Measurements from ENCODE around the gene APOL2. TPM values are rescaled to one million over a fixed set of nuclear protein-coding genes. Genes with fewer than 3 reads are reported as not detected.
"Not testable (repeated sequence)": the region's sequence is repeated elsewhere in the genome, so short reads cannot be mapped to it uniquely, and the experiment has no call there.

APOL2 gene
- total RNA-seq, 2 donors from 2014 or later: 36.9 to 42.9 TPM

- no peak overlapping the region for H3K27ac Mint-ChIP-seq
- no peak overlapping the region for H3K4me3 Mint-ChIP-seq
- DNase-seq: no peak
- H3K36me3 Mint-ChIP-seq (ENCODE audit: low read depth): peaks cover 3% of the 10 kb centered on the region
- peaks cover 15% of the 10 kb centered on the region for H3K4me1 Mint-ChIP-seq
- no peaks in the 10 kb centered on the region for H3K9me3 ChIP-seq (ENCODE audit: control insufficient read depth, low read length, poor library complexity, severe bottlenecking)
- ATAC-seq: no peak
- H3K27me3 Mint-ChIP-seq: peaks cover 78% of the 10 kb centered on the region
Observed at GRCh38 chr22:36215981-36216380, 23.3 kb downstream of the APOL2 start.

GRCh38 chr22:36213586-36213985 is 25.7 kb downstream of the APOL2 start:
- peaks cover 3% of the 10 kb centered on the region for H3K36me3 Mint-ChIP-seq (ENCODE audit: low read depth)
- DNase-seq: no peak
- H3K4me3 Mint-ChIP-seq: no peak overlapping the region
- H3K27ac Mint-ChIP-seq: no peak overlapping the region
- no peak for ATAC-seq
- H3K4me1 Mint-ChIP-seq: peaks cover 12% of the 10 kb centered on the region
- H3K9me3 ChIP-seq (ENCODE audit: control insufficient read depth, low read length, poor library complexity, severe bottlenecking): no peaks in the 10 kb centered on the region
- peaks cover 74% of the 10 kb centered on the region for H3K27me3 Mint-ChIP-seq

- no peaks in the 10 kb centered on the region for H3K9me3 ChIP-seq (ENCODE audit: control insufficient read depth, low read length, poor library complexity, severe bottlenecking)
- Mint-ChIP-seq H3K27ac (peak overlapping the region; percentile 41), H3K27me3 (peaks cover 71% of the 10 kb centered on the region), H3K36me3 (ENCODE audit: low read depth) (peaks cover 3% of the 10 kb centered on the region), H3K4me3 (no peak overlapping the region), H3K4me1 (peaks cover 12% of the 10 kb centered on the region)
- ATAC-seq (no peak), DNase-seq (no peak)
Observed at GRCh38 chr22:36212901-36213300, 26.4 kb downstream of the APOL2 start.

- peaks cover 12% of the 10 kb centered on the region for H3K4me1 Mint-ChIP-seq
- no peaks in the 10 kb centered on the region for H3K9me3 ChIP-seq (ENCODE audit: control insufficient read depth, low read length, poor library complexity, severe bottlenecking)
- ATAC-seq: no peak
- peaks cover 3% of the 10 kb centered on the region for H3K36me3 Mint-ChIP-seq (ENCODE audit: low read depth)
- H3K4me3 Mint-ChIP-seq: no peak overlapping the region
- DNase-seq: no peak
- H3K27ac Mint-ChIP-seq: peak overlapping the region; percentile 65
- peaks cover 63% of the 10 kb centered on the region for H3K27me3 Mint-ChIP-seq
Observed at GRCh38 chr22:36211237-36211861, 28.0 kb downstream of the APOL2 start.

- peaks cover 11% of the 10 kb centered on the region for H3K4me1 Mint-ChIP-seq
- H3K27me3 Mint-ChIP-seq: peaks cover 53% of the 10 kb centered on the region
- no peak for ATAC-seq
- no peaks in the 10 kb centered on the region for H3K36me3 Mint-ChIP-seq (ENCODE audit: low read depth)
- H3K4me3 Mint-ChIP-seq: no peak overlapping the region
- H3K9me3 ChIP-seq (ENCODE audit: control insufficient read depth, low read length, poor library complexity, severe bottlenecking): no peaks in the 10 kb centered on the region
- DNase-seq: no peak
- H3K27ac Mint-ChIP-seq: no peak overlapping the region
Observed at GRCh38 chr22:36210224-36210623, 29.1 kb downstream of the APOL2 start.

GRCh38 chr22:36209488-36209908 is 29.8 kb downstream of the APOL2 start:
- H3K9me3 ChIP-seq (ENCODE audit: control insufficient read depth, low read length, poor library complexity, severe bottlenecking); H3K4me3 Mint-ChIP-seq; DNase-seq; H3K36me3 Mint-ChIP-seq (ENCODE audit: low read depth); H3K27ac Mint-ChIP-seq; ATAC-seq: not testable (repeated sequence)
- Mint-ChIP-seq H3K27me3 (peaks cover 58% of the 10 kb centered on the region), H3K4me1 (peaks cover 14% of the 10 kb centered on the region)

- Mint-ChIP-seq H3K27ac (no peak overlapping the region), H3K4me1 (peaks cover 13% of the 10 kb centered on the region), H3K4me3 (no peak overlapping the region), H3K27me3 (peaks cover 57% of the 10 kb centered on the region), H3K36me3 (ENCODE audit: low read depth) (no peaks in the 10 kb centered on the region)
- ATAC-seq (no peak), DNase-seq (no peak)
- H3K9me3 ChIP-seq (ENCODE audit: control insufficient read depth, low read length, poor library complexity, severe bottlenecking): no peaks in the 10 kb centered on the region
Observed at GRCh38 chr22:36208914-36209313, 30.4 kb downstream of the APOL2 start.

GRCh38 chr22:36208162-36208765 is 31.1 kb downstream of the APOL2 start:
- H3K9me3 ChIP-seq (ENCODE audit: control insufficient read depth, low read length, poor library complexity, severe bottlenecking): no peaks in the 10 kb centered on the region
- DNase-seq (no peak), ATAC-seq (no peak)
- Mint-ChIP-seq H3K36me3 (ENCODE audit: low read depth) (no peaks in the 10 kb centered on the region), H3K4me1 (peaks cover 12% of the 10 kb centered on the region), H3K27me3 (peaks cover 52% of the 10 kb centered on the region), H3K27ac (no peak overlapping the region), H3K4me3 (no peak overlapping the region)

GRCh38 chr22:36206255-36206654 is 33.1 kb downstream of the APOL2 start:
- peaks cover 40% of the 10 kb centered on the region for H3K27me3 Mint-ChIP-seq
- no peak for DNase-seq
- H3K36me3 Mint-ChIP-seq (ENCODE audit: low read depth): no peaks in the 10 kb centered on the region
- no peaks in the 10 kb centered on the region for H3K9me3 ChIP-seq (ENCODE audit: control insufficient read depth, low read length, poor library complexity, severe bottlenecking)
- peak overlapping the region; percentile 41 for H3K27ac Mint-ChIP-seq
- ATAC-seq: no peak
- H3K4me3 Mint-ChIP-seq: no peak overlapping the region
- H3K4me1 Mint-ChIP-seq: peaks cover 9% of the 10 kb centered on the region

GRCh38 chr22:36205573-36205972 is 33.8 kb downstream of the APOL2 start:
- ATAC-seq; H3K4me3 Mint-ChIP-seq; H3K36me3 Mint-ChIP-seq (ENCODE audit: low read depth); DNase-seq; H3K9me3 ChIP-seq (ENCODE audit: control insufficient read depth, low read length, poor library complexity, severe bottlenecking); H3K4me1 Mint-ChIP-seq: not testable (repeated sequence)
- peaks cover 39% of the 10 kb centered on the region for H3K27me3 Mint-ChIP-seq
- H3K27ac Mint-ChIP-seq: peak overlapping the region; percentile 41

GRCh38 chr22:36204632-36205015 is 34.7 kb downstream of the APOL2 start:
- H3K9me3 ChIP-seq (ENCODE audit: control insufficient read depth, low read length, poor library complexity, severe bottlenecking): no peaks in the 10 kb centered on the region
- peaks cover 38% of the 10 kb centered on the region for H3K27me3 Mint-ChIP-seq
- peak overlapping the region; percentile 29 for H3K27ac Mint-ChIP-seq
- H3K4me3 Mint-ChIP-seq: no peak overlapping the region
- DNase-seq (no peak), ATAC-seq (no peak)
- peaks cover 7% of the 10 kb centered on the region for H3K4me1 Mint-ChIP-seq
- no peaks in the 10 kb centered on the region for H3K36me3 Mint-ChIP-seq (ENCODE audit: low read depth)

- Mint-ChIP-seq H3K27ac (peak overlapping the region; percentile 29), H3K4me3 (no peak overlapping the region), H3K36me3 (ENCODE audit: low read depth) (no peaks in the 10 kb centered on the region), H3K27me3 (peaks cover 38% of the 10 kb centered on the region), H3K4me1 (peaks cover 7% of the 10 kb centered on the region)
- ATAC-seq (no peak), DNase-seq (no peak)
- H3K9me3 ChIP-seq (ENCODE audit: control insufficient read depth, low read length, poor library complexity, severe bottlenecking): no peaks in the 10 kb centered on the region
Observed at GRCh38 chr22:36204001-36204631, 35.2 kb downstream of the APOL2 start.

GRCh38 chr22:36203441-36203840 is 35.9 kb downstream of the APOL2 start:
- not testable (repeated sequence) for H3K4me3 Mint-ChIP-seq; H3K36me3 Mint-ChIP-seq (ENCODE audit: low read depth); ATAC-seq; H3K27ac Mint-ChIP-seq; DNase-seq; H3K4me1 Mint-ChIP-seq; H3K9me3 ChIP-seq (ENCODE audit: control insufficient read depth, low read length, poor library complexity, severe bottlenecking)
- peaks cover 38% of the 10 kb centered on the region for H3K27me3 Mint-ChIP-seq

Data from T-helper 17 cell (primary cell).